Measurements from ENCODE around the gene TNFSF8.

- no peak for TF ChIP-seq CTCF (IDR thresholded peaks at IDR 0.05; ENCODE audit: low read length)
- TF ChIP-seq EZH2 (IDR thresholded peaks at IDR 0.05; ENCODE audit: borderline replicate concordance, low read length) = no peak
These were observed 42.4 kb downstream of the TNFSF8 start for GRCh38 chr9:114887963-114888362.

All from OCI-LY1 (cell line).